ENCODE results near the gene AMBP.

The AMBP gene

DNA sequence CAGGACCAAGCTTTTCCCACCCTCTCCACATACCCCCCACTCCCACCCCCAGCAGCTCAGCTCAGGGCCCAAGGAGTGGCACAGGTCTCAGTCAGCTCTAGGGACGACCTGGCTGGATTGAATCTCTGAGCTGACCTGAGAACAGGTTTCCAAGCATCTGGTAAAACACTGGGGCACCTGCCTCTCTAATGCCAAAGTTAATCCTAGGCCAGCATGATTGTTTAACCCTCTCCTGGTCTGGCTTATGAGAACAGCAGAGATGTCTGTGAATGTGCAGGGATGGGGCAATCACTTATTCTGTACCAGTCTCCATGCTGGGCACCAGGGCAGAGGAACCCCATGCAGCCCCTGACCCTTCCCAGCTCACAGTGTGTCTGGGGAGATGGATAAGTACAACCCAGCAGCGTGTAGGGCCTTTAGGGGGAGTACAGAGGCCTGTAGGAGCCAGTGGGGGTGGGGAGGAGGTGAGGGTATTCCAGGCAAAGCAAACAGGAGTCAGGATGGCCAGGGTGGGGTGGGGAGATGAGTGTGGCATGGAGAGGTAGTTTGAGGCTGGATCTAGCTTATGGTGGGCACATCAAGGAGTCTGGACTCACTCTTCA lies 21.7 kb upstream of the AMBP start:
- ATAC-seq (no peak), DNase-seq (no peak)
- Mint-ChIP-seq H3K9me3 (peaks cover 7% of the 10 kb centered on the region), H3K36me3 (ENCODE audit: low read depth) (no peaks in the 10 kb centered on the region), H3K27ac (no peak overlapping the region), H3K4me1 (peaks cover 7% of the 10 kb centered on the region), H3K4me3 (no peak overlapping the region), H3K27me3 (peaks cover 32% of the 10 kb centered on the region)

DNA sequence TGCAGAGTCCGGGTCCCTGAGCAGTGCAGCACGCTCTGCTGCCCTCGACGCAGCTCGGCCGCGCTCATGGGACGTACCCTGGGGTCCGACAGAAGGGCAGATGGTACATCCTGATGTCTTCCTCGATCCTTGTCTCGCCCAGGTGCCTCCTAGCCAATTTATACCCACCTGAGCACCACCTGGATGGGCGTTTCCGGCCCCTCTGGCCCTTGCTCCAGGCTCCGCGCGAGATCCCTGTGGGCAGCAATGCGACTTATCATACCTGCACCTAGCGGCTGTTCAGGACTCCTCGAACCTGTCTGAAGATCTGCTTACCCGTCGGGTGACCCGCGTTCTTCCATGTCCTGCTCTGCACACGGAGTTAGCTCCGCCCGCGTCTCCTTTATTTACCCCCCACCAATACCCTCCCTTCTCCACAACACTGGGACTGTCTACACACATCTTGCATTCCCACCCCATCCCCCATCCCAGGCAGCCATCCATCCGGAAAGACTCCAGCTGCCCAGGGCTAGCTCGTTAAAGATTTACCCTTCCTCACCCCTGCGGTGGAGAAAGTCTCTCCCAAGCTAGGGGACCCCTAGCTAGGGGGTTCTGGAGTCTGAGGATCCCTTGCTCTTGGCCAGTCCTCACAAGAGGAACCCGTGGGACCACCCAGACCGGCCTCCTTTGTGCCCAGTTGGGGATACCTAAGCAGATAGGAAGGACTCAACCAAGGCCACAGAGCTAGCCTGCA lies 21.0 kb upstream of the AMBP start, which contains the start of gene KIF12:
Gene KIF12 (minus strand): TSS at position 357 of the 733 bp plus-strand sequence. CDS start 16 bp downstream, at position 341.
- H3K27ac Mint-ChIP-seq: no peak within 1 kb of the TSS
- peaks cover 34% of the 10 kb centered on the region for H3K27me3 Mint-ChIP-seq
- no peaks in the 10 kb centered on the region for H3K36me3 Mint-ChIP-seq (ENCODE audit: low read depth)
- H3K4me3 Mint-ChIP-seq: no peak within 1 kb of the TSS
- H3K9me3 Mint-ChIP-seq: peaks cover 7% of the 10 kb centered on the region
- H3K4me1 Mint-ChIP-seq: peaks cover 7% of the 10 kb centered on the region
- DNase-seq (no peak), ATAC-seq (no peak)

DNA sequence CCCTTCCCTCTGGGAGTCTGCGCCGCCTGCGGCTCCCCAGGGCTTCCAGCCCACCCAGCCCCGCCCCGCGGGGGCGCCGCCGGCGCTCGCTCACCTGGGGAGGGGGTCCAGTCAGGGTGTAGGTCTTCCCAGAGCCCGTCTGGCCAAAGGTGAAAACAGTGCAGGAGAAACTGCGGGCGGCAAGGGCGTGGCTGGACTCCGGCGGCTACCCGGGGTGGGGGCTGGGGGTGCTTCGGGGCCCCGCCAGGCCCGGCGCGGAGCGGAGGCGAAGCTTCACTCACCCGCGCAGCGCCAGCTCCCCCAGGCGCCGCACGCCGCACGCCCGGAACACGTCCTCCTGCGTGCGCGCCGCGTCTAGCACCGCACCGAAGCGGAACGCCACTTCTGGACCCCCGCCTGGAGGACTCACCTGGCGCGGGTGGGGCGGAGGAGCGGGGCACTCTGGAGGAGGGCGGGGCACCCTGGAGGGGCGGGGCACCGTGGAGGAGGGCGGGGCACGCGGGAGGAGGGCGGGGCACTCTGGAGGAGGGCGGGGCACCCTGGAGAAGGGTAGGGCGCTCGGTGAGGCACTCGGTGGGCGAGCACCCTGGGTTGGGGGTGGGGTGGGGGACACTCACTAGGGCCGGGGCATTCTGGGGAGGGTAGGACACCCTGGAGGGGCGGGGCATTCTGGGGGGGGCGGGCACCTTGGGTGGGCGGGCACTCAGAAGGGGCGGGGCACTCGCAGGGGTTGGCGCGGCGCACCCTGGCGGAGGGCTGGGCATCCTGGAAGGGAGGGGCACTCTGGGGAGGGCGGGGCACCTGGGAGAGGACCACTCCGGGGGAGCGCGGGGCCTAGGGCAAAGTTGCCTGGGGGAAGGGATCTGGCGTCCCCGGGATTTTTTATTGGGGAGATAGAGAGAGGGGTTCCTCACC lies 20.2 kb upstream of the AMBP start:
- peaks cover 34% of the 10 kb centered on the region for H3K27me3 Mint-ChIP-seq
- ATAC-seq: peak; percentile 48
- H3K36me3 Mint-ChIP-seq (ENCODE audit: low read depth): no peaks in the 10 kb centered on the region
- peaks cover 7% of the 10 kb centered on the region for H3K9me3 Mint-ChIP-seq
- DNase-seq: peak; percentile 35
- H3K27ac Mint-ChIP-seq: no peak overlapping the region
- H3K4me3 Mint-ChIP-seq: no peak overlapping the region
- peaks cover 7% of the 10 kb centered on the region for H3K4me1 Mint-ChIP-seq

DNA sequence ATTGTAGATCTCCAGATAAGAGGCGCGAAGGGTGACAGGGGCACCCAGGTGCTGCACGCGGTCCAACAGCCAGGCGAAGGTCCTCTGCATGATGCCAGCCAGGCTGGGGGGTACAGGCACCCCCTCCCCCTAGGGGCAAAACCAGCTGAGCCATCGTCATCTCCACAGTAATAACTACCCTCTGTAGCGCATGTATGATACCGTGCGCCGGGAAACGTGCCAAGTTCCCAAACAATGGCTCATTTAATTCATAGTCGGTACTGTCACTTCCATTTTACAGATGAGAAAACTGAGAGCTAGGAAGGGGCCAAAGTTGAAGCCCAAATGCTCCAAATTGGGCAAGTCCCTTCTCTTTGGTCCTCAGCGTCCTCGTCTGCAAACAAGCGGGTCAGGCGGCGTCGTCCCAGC lies 19.5 kb upstream of the AMBP start:
- Mint-ChIP-seq H3K9me3 (peaks cover 7% of the 10 kb centered on the region), H3K27ac (no peak overlapping the region), H3K4me3 (peak overlapping the region; percentile 26), H3K36me3 (ENCODE audit: low read depth) (no peaks in the 10 kb centered on the region), H3K27me3 (peaks cover 30% of the 10 kb centered on the region), H3K4me1 (peaks cover 7% of the 10 kb centered on the region)
- no peak for DNase-seq
- no peak for ATAC-seq

DNA sequence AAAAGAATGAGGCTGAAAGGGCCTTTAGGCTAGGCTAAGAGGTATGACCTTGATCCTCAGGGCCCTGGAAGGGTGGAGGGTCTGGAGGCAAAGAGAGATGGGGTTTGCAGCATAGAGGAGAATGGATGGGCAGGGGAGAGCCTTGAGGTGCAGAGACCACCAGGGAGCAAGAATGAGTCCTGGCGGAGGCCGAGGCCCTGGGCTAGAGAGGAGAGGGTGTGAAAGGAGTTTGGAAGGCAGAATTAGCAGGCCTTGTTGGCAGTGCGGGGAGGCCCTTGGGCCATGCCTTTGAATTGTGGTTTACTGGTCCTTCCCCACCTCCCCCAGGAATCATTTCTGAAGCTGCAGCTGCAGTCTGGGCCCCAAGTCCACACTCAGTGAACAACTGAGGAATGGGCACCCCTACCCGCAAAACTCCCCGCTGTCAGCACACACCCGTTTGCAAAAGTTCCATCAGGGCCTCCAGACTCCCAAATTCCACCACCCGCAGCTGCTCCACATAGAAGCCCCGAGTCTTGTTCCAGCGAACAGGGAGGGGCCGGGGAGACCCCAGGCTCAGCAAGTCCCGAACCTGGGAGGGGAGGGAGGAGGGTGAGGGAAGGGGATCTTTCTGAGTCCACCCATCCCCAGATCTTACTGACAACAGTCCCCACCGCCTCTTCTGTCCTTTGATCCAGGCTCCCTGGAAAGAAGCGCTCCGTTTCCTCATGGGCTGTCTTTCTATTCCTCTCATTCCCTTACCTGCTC lies 18.9 kb upstream of the AMBP start:
- Mint-ChIP-seq H3K36me3 (ENCODE audit: low read depth) (no peaks in the 10 kb centered on the region), H3K4me3 (peak overlapping the region; percentile 26), H3K27me3 (peaks cover 30% of the 10 kb centered on the region), H3K4me1 (peaks cover 7% of the 10 kb centered on the region), H3K27ac (no peak overlapping the region), H3K9me3 (peaks cover 6% of the 10 kb centered on the region)
- ATAC-seq (no peak), DNase-seq (no peak)

DNA sequence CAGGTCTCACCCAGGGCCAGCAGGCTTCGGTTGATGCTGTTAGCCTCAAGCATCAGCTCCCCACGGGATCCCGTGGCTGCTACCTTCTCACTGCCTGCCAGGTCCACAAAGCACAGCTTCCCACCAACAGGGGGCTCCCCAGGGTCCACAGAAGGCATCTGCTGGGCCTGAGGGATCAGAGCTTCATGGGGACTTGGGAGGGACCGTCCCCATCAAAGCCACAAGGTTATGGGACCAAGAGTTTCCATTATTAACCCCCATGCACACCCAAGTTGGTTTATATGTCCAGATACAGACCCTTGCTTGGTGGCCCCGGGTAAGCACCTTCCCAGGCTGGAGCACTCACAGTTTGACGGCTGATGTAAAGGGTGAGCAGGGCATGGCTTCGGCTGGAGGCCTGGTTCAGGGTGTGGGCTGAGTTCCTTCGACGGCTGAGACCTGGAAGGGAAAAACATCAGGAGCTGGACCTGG lies 18.0 kb upstream of the AMBP start:
- ATAC-seq (no peak), DNase-seq (peak; percentile 12)
- Mint-ChIP-seq H3K9me3 (no peaks in the 10 kb centered on the region), H3K27ac (no peak overlapping the region), H3K4me3 (no peak overlapping the region), H3K4me1 (peaks cover 7% of the 10 kb centered on the region), H3K36me3 (ENCODE audit: low read depth) (no peaks in the 10 kb centered on the region), H3K27me3 (peaks cover 24% of the 10 kb centered on the region)

DNA sequence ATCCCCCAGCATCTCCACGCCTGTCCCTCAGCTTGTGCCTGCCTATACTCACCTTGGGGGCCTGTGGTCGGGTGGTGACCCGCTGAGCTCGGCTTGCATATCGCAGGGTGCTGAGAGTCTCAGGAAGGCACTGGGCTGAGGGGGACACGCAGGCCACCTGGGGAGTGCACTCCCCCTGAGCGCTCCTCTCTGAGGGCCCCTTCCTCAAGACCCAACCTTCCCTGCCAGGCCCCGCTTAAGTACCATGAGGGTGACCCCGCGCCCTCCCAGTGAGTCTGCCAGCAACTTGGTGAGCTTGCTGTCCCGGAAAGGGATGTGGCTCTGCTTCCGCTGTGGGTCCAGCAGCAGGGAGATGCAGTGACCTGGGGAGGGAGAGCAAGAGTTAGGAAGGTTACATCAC lies 16.9 kb upstream of the AMBP start:
- no peak for DNase-seq
- Mint-ChIP-seq H3K9me3 (no peaks in the 10 kb centered on the region), H3K27me3 (peaks cover 21% of the 10 kb centered on the region), H3K4me3 (no peak overlapping the region), H3K27ac (no peak overlapping the region), H3K36me3 (ENCODE audit: low read depth) (no peaks in the 10 kb centered on the region), H3K4me1 (peaks cover 7% of the 10 kb centered on the region)
- no peak for ATAC-seq

DNA sequence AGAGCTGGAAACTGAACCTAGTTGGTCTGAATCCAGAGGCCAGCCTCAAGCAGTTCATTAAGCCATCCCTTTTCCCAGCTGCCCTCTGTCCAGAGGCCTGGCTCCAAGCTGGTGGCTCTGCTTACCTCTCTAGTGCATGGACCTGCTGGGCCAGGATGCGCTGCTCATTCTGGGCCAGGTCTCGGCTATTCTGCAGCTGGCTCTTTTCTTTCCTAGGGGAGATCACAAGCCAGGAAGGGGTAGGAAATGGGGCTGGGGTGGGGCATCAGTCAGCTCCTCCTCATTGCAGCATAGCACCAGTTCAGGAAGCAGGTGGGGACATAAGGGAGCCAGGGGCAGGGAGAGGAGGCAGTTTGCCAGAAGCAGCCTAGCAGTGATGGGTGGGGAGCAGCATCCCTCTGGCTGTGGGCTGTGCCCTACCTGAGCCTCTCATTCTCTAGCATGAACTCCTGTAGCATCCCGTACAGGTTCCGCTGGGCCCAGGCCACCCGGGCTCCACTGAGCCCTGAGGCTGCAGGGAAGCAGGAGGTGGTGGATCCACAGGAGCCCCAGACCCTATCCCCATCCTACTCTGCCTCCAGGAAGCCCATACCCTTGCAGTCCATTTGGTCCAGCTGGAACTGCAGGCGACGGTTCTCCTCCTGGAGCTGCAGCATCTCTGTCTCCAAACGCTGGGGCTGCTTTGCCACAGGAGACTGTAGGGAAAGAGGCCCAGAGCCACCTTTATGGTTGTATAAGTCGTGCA lies 15.8 kb upstream of the AMBP start:
- H3K4me3 Mint-ChIP-seq: no peak overlapping the region
- H3K27ac Mint-ChIP-seq: no peak overlapping the region
- no peak for DNase-seq
- ATAC-seq: no peak
- H3K9me3 Mint-ChIP-seq: no peaks in the 10 kb centered on the region
- H3K36me3 Mint-ChIP-seq (ENCODE audit: low read depth): no peaks in the 10 kb centered on the region
- H3K4me1 Mint-ChIP-seq: peaks cover 7% of the 10 kb centered on the region
- peaks cover 19% of the 10 kb centered on the region for H3K27me3 Mint-ChIP-seq

DNA sequence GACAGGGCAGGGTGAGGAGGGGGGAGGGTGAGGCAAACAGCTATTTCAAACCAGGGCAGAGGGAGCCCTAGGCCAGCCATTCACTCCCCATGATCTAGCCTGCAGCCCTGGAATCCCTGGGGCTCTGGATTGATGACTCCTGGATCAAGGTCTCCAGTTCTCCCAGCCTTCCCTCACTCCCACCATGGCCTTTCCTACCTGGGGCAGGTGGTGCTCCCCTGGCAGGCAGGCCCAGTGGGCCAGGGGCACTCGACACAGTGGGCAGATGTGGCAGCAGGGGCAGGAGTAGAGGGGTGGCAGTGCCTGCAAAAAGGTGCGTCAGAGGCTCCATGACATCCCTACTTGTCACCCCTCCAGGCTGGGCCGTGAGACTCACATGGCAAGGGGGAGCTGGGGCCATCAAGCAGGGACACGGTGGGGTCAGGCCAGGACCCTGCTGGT lies 15.0 kb upstream of the AMBP start:
- Mint-ChIP-seq H3K27ac (no peak overlapping the region), H3K4me3 (no peak overlapping the region), H3K36me3 (ENCODE audit: low read depth) (no peaks in the 10 kb centered on the region), H3K27me3 (peaks cover 18% of the 10 kb centered on the region), H3K9me3 (no peaks in the 10 kb centered on the region), H3K4me1 (peaks cover 7% of the 10 kb centered on the region)
- ATAC-seq: no peak
- DNase-seq: no peak

DNA sequence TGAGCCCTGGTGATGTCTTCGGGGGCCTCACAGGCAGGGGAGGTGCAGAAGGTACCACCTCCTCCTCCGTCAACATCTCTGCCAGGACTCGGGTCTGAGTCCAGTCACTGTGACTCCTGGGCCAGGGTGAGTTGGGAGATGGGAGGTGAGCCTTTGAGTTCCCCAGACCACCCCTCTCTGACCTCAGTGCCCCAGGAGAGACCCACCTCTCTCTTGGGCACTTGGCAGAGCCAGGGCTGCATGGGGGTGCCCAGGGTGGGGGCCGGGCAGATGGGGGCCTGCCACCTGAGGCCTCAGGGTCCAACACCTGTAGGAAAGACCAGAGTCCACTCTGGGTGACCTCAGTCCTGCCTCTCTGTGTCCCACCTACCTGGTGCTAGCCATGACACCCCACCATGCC lies 14.2 kb upstream of the AMBP start:
- Mint-ChIP-seq H3K4me1 (peaks cover 2% of the 10 kb centered on the region), H3K27ac (no peak overlapping the region), H3K36me3 (ENCODE audit: low read depth) (no peaks in the 10 kb centered on the region), H3K27me3 (peaks cover 14% of the 10 kb centered on the region), H3K9me3 (no peaks in the 10 kb centered on the region), H3K4me3 (no peak overlapping the region)
- DNase-seq: no peak
- no peak for ATAC-seq

DNA sequence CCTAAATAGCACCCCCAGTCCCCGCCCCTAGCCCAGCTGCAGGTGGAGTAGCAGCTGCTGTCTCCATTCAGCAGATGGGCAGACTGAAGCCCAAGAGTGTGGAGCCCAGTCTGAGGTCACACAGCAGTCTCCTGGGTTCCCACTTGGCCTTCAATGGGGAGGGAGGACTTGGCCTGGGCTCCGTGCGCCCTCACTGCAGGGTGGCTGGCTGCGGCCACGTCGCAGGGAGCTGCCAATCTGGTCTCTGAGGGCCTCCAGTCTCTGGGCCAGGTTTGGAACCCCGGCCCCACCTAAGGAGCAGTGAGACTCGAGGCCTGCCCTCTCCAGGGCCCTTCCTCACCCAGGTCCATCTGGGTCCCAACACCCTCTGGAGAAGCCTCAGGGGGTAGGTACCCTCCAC lies 13.6 kb upstream of the AMBP start:
- peaks cover under 1% of the 10 kb centered on the region for H3K4me1 Mint-ChIP-seq
- no peaks in the 10 kb centered on the region for H3K9me3 Mint-ChIP-seq
- H3K4me3 Mint-ChIP-seq: no peak overlapping the region
- ATAC-seq: no peak
- DNase-seq: no peak
- peaks cover 11% of the 10 kb centered on the region for H3K27me3 Mint-ChIP-seq
- no peak overlapping the region for H3K27ac Mint-ChIP-seq
- no peaks in the 10 kb centered on the region for H3K36me3 Mint-ChIP-seq (ENCODE audit: low read depth)

DNA sequence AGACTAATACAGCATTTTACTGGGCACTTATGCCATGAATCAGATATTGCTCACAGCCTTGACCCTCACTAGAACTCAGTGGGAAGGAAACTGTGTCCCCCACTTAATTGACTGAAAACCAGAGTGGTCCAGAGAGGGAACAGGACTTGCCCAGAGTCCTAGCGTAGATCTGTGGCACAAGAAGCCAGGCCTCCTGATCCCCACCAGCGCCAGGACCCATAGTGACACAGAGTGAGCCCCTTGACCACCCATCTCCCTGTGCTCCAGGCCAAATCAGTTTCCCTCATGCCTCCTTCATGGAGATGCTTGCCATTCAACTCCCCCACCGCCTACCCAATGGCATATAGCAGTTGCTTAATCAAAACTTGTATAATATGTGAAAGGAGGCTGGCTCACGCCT lies 12.7 kb upstream of the AMBP start:
- H3K4me3 Mint-ChIP-seq: no peak overlapping the region
- H3K9me3 Mint-ChIP-seq: no peaks in the 10 kb centered on the region
- H3K4me1 Mint-ChIP-seq: no peaks in the 10 kb centered on the region
- no peak overlapping the region for H3K27ac Mint-ChIP-seq
- peaks cover 6% of the 10 kb centered on the region for H3K27me3 Mint-ChIP-seq
- no peaks in the 10 kb centered on the region for H3K36me3 Mint-ChIP-seq (ENCODE audit: low read depth)
- ATAC-seq: no peak
- no peak for DNase-seq

DNA sequence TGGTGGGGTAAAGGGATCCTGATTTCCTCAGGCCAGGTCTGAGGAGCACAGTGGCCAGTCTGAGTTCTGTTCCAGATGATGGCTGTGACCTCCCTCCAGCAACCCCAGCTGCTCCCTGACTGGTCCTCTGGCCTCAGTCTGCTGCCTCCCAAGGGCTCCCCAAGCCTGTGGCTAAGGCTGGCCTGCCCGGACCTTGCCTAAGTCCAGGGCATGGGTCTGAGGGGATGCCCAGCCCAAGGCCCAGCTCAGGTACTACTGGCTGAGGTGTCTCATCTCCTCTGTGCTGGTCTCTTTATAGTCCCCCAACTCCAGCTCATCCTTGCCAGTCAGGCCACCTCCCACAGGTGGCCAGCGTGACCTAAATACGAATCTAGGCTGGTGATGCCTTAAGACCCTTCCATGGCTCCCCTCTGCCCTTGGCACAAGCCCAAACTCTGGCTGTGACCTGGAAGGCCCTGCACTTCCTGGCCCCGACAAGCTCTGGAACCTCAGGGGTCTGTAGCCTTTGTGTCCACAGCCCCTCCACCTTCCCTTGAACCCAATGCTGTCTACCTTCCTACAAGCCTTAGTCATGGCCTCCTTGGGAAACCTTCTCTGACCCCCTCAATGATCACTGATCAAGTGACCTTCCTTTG lies 11.2 kb upstream of the AMBP start:
- Mint-ChIP-seq H3K4me3 (no peak overlapping the region), H3K4me1 (no peaks in the 10 kb centered on the region), H3K36me3 (ENCODE audit: low read depth) (no peaks in the 10 kb centered on the region), H3K9me3 (no peaks in the 10 kb centered on the region), H3K27ac (no peak overlapping the region), H3K27me3 (peaks cover 2% of the 10 kb centered on the region)
- DNase-seq (no peak), ATAC-seq (no peak)

All from activated naive CD8-positive, alpha-beta T cell treated with anti-CD3 and anti-CD28 coated beads, Interleukin-2, amount 50 U/mL, for 24 hours (primary cell).